SK-N-MC (cell line): ENCODE results near the gene CCDC7.

Experiments used
- EZH2 ChIP-seq: fragments of 200-600 bp; sonication (generic); IDR thresholded peaks from one replicate; pipeline ENCODE4 v1.6.1; 2017; ENCODE audit warnings: antibody characterized with exemption
- FOXP2 ChIP-seq: optimal IDR thresholded peaks from 2 replicates; pipeline ENCODE3; 2011; ENCODE audit warnings: mild to moderate bottlenecking, moderate library complexity; ENCODE audit not compliant: insufficient read depth; ENCODE audit errors: extremely low read length, control extremely low read depth
- POLR2AphosphoS5 ChIP-seq: IDR thresholded peaks from 2 replicates; pipeline ENCODE4 v1.6.1; 2012; ENCODE audit warnings: mild to moderate bottlenecking, low read depth, low read length, borderline replicate concordance

DNA sequence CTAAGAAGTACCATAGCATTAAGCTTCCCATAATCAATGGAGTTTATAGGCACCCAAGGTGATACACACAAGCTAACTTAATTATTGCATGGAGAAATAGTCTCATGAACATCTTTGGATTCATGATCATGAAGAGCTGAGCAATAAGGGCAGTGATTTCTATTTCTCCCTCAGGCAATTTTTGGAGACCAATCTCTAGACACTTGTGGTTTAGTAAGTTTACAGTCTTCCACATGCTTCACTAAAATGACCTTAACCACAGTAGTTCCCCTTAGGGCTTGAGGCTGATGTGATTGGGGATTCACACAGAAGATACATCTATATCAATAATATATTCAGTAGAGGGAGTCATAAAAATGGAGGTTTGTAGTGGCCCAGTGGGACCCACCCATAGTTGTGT is 241.2 kb downstream of the CCDC7 start:
- TF ChIP-seq FOXP2 = no peak
- no peak for TF ChIP-seq POLR2AphosphoS5
- TF ChIP-seq EZH2 = no peak
